Subcutaneous preadipocyte (primary cell): ENCODE measurements around the gene DDX10. TPM values are rescaled to one million over a fixed set of nuclear protein-coding genes. Genes with fewer than 3 reads are reported as not detected.

ENCODE experiments used
- total RNA-seq: library from RNA; depleted of rRNA; stranded (reverse); fragments of >200 nt; gene quantifications from 2 replicates; pipeline ENCODE4 v1.2.3, GENCODE V29; 2012

Gene DDX10
- total RNA-seq = 18.7 and 27.8 TPM in 2 replicates

DNA sequence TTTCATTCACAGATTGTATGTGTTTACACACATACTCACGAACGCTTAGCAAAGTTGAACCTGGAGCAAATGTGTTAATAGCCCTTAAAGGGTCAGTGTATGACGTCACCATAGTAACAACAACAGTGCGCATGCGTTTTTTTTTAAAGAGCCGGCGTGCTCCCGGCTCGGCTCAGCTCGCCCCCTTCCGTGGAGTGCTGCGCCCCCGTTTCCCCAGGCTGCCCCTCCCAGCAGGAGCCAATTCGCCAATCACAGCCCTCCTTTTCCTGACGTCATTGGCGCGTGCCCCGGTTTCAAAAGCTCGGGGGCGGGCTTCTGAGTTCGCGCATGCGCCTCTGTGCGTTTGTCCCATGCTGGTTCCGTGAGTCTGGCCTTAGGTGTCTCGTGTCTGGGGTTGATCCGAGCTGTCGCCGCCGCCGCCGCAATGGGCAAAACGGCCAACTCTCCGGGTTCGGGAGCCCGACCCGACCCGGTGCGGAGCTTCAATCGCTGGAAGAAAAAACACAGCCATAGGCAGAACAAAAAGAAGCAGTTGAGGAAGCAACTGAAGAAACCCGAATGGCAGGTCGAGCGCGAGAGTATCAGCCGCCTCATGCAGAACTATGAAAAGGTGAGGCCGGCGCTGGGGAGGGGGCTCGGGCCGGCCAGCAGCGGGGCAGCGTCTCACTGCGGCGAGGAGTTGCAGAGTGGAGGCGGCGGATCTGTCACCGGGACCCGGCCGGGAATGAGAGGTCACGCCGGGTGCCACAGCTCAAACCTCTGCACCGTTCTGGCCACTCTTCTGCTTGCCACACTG, at the start of gene DDX10:
DDX10 (plus strand) TSS at position 340 of the 796 bp plus-strand sequence; CDS start at position 425, 85 bp downstream.

Other genes with a start within 250 kb of the DDX10 start
- gene C11orf65, start 197.5 kb upstream of the DDX10 start, total RNA-seq = 0.39 and 1.8 TPM in 2 replicates
- gene POGLUT3, start 166.7 kb upstream of the DDX10 start, total RNA-seq = 33.0 and 39.7 TPM in 2 replicates
- under 0.01 and 0.39 TPM in 2 replicates for gene EXPH5, start 71.3 kb upstream of the DDX10 start, total RNA-seq